ENCODE data around the gene TRIM44.

The TRIM44 gene

GRCh38 chr11:35794333-35794732 is 131.8 kb downstream of the TRIM44 start:
- DNase-seq = no peak

GRCh38 chr11:35794850-35795249 is 132.3 kb downstream of the TRIM44 start:
- DNase-seq = no peak

- no peak for DNase-seq
These were observed 134.0 kb downstream of the TRIM44 start for GRCh38 chr11:35796562-35796961.

GRCh38 chr11:35798423-35798822 is 135.8 kb downstream of the TRIM44 start:
- no peak for DNase-seq

- no peak for DNase-seq
These were observed 136.4 kb downstream of the TRIM44 start for GRCh38 chr11:35798983-35799382.

GRCh38 chr11:35799655-35800054 is 137.1 kb downstream of the TRIM44 start:
- DNase-seq = no peak

GRCh38 chr11:35800970-35801953 is 138.7 kb downstream of the TRIM44 start:
- DNase-seq = no peak

- no peak for DNase-seq
These were observed 139.6 kb downstream of the TRIM44 start for GRCh38 chr11:35802221-35802620.

- no peak for DNase-seq
These were observed 140.1 kb downstream of the TRIM44 start for GRCh38 chr11:35802672-35803071.

GRCh38 chr11:35803115-35803514 is 140.5 kb downstream of the TRIM44 start:
- DNase-seq = no peak

- DNase-seq = no peak
These were observed 142.0 kb downstream of the TRIM44 start for GRCh38 chr11:35804451-35805040.

- DNase-seq = no peak
These were observed 147.0 kb downstream of the TRIM44 start for GRCh38 chr11:35809561-35809960.

- DNase-seq = no peak
These were observed 147.6 kb downstream of the TRIM44 start for GRCh38 chr11:35810045-35810645.

GRCh38 chr11:35811783-35812182 is 149.2 kb downstream of the TRIM44 start:
- no peak for DNase-seq

GRCh38 chr11:35812828-35813227 is 150.3 kb downstream of the TRIM44 start:
- no peak for DNase-seq

GRCh38 chr11:35814081-35814695 is 151.6 kb downstream of the TRIM44 start:
- no peak for DNase-seq

GRCh38 chr11:35814720-35815305 is 152.2 kb downstream of the TRIM44 start:
- DNase-seq = no peak

- no peak for DNase-seq
These were observed 153.2 kb downstream of the TRIM44 start for GRCh38 chr11:35815556-35816315.

GRCh38 chr11:35820614-35821013 is 158.0 kb downstream of the TRIM44 start:
- DNase-seq = no peak

- no peak for DNase-seq
These were observed 160.4 kb downstream of the TRIM44 start for GRCh38 chr11:35822815-35823495.

GRCh38 chr11:35823742-35824298 is 161.2 kb downstream of the TRIM44 start:
- no peak for DNase-seq
